HL-60 (cell line): Measurements from ENCODE around the gene NEURL2.

Experiments
- DNase-seq, 2 experiments: peaks; one replicate each; pipeline ENCODE4 v3.0.0-alpha.2; 2010 to 2020; ENCODE audit warnings: low read depth in 1 of 2, low spot score in 1 of 2
- H3K27ac ChIP-seq: fragments of 250-450 bp; sonication (Bioruptor Pico); replicated peaks from 2 replicates; pipeline ENCODE4 v1.5.1; 2020; ENCODE audit warnings: mild to moderate bottlenecking, moderate library complexity
- H3K27me3 ChIP-seq: fragments of 250-450 bp; sonication (Bioruptor Pico); 2 replicates; pipeline ENCODE4 v1.5.1; 2021; ENCODE audit warnings: mild to moderate bottlenecking, moderate library complexity; ENCODE audit not compliant: insufficient read depth, poor library complexity, severe bottlenecking
- H3K4me3 ChIP-seq: replicated peaks from 2 replicates; pipeline ENCODE4 v1.5.1; 2011; ENCODE audit warnings: mild to moderate bottlenecking, control low read depth, low read length; ENCODE audit not compliant: insufficient read depth
- GABPA ChIP-seq: IDR thresholded peaks from 2 replicates; pipeline ENCODE4 v1.6.1; 2012; ENCODE audit warnings: low read depth
- POLR2AphosphoS5 ChIP-seq: IDR thresholded peaks from 2 replicates; pipeline ENCODE4 v1.6.1; 2012; ENCODE audit warnings: low read depth
- REST ChIP-seq: IDR thresholded peaks from 2 replicates; pipeline ENCODE4 v1.6.1; 2012; ENCODE audit warnings: low read depth; ENCODE audit not compliant: insufficient replicate concordance
- SPI1 ChIP-seq: IDR thresholded peaks from 2 replicates; pipeline ENCODE4 v1.6.1; 2012; ENCODE audit warnings: low read depth, mild to moderate bottlenecking, borderline replicate concordance
- TF ChIP-seq, protein P1 (sequence below): IDR thresholded peaks from one replicate; pipeline ENCODE4 v1.5.1; 2011; ENCODE audit warnings: low read length, control low read depth, inconsistent platforms; ENCODE audit not compliant: insufficient read depth

NEURL2 gene

GRCh38 chr20:45852326-45852725 is 38.7 kb downstream of the NEURL2 start:
- DNase-seq, result no peak
- H3K4me3 ChIP-seq, result no peak overlapping the region
- TF ChIP-seq REST (no peak), POLR2AphosphoS5 (no peak), GABPA (no peak), SPI1 (no peak)
- TF ChIP-seq, protein P1, sequence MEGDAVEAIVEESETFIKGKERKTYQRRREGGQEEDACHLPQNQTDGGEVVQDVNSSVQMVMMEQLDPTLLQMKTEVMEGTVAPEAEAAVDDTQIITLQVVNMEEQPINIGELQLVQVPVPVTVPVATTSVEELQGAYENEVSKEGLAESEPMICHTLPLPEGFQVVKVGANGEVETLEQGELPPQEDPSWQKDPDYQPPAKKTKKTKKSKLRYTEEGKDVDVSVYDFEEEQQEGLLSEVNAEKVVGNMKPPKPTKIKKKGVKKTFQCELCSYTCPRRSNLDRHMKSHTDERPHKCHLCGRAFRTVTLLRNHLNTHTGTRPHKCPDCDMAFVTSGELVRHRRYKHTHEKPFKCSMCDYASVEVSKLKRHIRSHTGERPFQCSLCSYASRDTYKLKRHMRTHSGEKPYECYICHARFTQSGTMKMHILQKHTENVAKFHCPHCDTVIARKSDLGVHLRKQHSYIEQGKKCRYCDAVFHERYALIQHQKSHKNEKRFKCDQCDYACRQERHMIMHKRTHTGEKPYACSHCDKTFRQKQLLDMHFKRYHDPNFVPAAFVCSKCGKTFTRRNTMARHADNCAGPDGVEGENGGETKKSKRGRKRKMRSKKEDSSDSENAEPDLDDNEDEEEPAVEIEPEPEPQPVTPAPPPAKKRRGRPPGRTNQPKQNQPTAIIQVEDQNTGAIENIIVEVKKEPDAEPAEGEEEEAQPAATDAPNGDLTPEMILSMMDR, result no peak
- H3K27me3 ChIP-seq, result no peaks in the 10 kb centered on the region
- no peak overlapping the region for H3K27ac ChIP-seq

DNA sequence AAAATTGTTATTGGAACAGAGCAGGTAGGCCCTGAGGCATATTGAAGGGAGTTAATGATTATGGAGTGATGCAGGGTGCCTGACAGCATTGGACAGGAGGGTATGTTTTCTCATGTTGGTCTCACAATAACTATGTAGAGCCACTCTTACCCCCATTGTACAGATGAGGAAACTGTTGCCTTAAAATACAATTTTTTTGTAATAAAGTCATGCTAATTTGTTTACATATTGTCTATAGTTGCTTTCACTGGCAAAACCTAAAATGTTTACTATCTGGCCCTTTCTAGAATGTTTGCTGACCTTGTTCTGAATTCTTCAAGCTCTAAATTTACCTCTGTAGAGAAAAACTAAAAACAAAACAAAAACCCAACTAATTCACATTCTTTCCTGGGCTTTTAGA is 39.5 kb downstream of the NEURL2 start:
- DNase-seq, result no peak
- H3K4me3 ChIP-seq, result no peak overlapping the region
- no peak for TF ChIP-seq GABPA
- TF ChIP-seq, protein P1, result no peak
- no peak overlapping the region for H3K27ac ChIP-seq
- no peaks in the 10 kb centered on the region for H3K27me3 ChIP-seq

DNA sequence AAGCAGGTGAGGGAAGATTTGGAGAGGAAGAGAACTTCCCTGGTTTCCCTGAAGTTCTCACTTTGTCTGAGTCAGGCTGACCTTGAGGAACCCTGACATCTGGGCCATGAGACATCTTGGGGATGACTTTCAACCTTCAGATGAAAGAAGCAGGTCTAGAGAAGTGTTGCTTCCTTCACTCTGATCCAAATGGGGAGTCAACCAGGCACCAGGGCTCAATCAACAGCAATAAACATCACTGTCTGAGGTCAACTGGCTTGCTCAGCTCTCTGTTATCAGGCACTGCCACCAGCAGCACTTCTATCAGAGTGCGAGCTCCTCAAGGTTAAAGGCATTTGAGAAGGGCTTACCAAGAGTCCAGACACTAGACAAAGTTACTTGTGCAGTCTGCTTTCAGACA is 40.1 kb downstream of the NEURL2 start:
- TF ChIP-seq SPI1 (no peak), POLR2AphosphoS5 (no peak), REST (no peak), GABPA (no peak)
- TF ChIP-seq, protein P1, result no peak
- H3K27me3 ChIP-seq, result no peaks in the 10 kb centered on the region
- no peak for DNase-seq

GRCh38 chr20:45850238-45850637 is 40.8 kb downstream of the NEURL2 start:
- no peak for TF ChIP-seq REST
- TF ChIP-seq SPI1, result no peak
- TF ChIP-seq, protein P1, result no peak
- TF ChIP-seq POLR2AphosphoS5, result no peak
- no peak for TF ChIP-seq GABPA
- no peaks in the 10 kb centered on the region for H3K27me3 ChIP-seq
- no peak for DNase-seq

More for the DNA sequence above, 40.1 kb downstream of the NEURL2 start:
- H3K27ac ChIP-seq, result no peak overlapping the region
- H3K4me3 ChIP-seq, result no peak overlapping the region

More at GRCh38 chr20:45850238-45850637, 40.8 kb downstream of the NEURL2 start:
- H3K4me3 ChIP-seq, result no peak overlapping the region
- H3K27ac ChIP-seq, result no peak overlapping the region
